ENCODE measurements around the gene CISD3.

The CISD3 gene

DNA sequence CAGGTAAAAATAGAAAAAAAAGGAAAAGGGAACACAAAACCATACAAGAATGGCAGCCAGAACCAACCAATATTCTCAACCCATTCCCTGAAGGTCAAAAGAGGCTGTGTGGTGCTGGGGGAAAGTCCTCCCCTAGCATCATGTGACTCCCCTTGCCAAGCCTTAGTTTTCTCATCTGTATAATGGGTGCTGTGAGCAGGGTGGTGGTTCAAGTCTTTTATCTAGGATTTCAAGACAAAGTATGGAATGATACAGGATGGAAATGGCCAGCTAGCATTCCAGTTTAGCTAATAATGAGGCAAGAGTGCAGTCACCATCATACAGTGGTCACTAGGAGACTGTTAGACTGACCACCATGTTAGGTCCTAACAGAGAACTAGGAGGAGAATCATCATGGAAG lies 43.1 kb downstream of the CISD3 start:
- DNase-seq (ENCODE audit: low read depth in 2 of 2) = no peak

DNA sequence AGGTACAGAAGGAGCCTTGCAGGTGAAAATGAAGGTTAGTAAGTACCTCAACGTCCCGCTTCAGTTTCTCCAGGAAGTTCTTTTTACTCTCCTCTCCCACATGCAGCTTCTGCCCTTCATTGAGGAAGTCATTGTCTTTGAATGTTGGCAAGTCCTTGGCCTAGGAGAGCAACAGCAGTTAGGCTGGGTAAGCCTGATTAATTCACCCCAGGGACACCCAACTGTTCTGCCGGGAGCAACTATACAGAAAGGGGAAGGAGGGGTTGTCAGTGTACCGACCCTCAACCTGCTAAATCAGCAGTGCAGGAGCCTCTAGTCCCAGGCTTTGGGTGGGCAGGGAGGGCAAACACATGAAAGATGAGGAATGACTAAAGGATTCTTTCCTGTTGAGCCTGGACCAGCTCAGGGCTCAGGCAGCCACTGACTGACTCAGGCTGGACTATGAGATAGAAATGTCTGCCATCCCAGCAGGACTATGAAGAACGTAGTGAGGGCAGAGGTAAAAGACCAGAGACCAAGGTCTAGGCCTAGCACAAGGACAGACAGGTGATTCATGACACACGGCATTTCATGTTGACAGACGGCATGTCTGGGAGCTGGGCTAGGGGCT lies 47.6 kb downstream of the CISD3 start:
- DNase-seq (ENCODE audit: low read depth in 2 of 2) = no peak

DNA sequence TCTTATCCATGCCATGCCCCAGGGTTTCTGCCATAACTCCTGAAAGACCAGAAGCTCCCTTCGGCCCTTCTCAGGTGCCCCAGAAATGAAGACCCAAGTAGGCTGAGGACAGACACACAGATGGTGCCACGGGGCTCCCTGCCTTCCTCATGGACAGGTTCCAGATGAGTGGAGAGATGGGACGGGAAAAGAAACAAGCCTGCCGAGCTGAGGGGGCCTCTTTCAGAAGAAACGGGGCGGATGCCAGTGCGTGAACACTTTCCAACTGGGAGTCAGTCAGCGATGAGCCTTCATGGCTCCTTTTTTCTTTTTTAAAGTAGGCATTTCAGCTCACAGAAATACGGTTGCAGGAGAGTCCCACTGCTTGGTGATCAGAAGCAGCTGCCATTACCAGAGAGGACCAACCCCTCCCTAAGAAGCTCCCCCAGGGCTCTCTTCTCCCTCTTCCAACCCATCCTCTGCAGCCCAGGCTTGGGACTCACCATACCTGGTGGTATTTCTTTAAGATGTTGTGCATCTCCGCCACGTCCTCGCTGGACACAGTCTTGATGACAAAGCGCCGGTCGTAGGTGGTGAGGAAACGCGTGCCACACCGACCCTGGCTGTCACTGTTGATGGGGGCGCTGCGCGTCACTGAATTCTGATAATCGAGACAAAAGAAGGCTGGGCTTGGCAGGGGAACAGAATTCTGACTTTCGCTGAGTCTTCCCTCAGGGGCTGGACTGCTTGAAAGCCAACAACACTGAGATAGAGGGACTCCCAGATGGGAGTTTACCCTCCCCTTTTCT lies 50.0 kb downstream of the CISD3 start:
- no peak for DNase-seq (ENCODE audit: low read depth in 2 of 2)

DNA sequence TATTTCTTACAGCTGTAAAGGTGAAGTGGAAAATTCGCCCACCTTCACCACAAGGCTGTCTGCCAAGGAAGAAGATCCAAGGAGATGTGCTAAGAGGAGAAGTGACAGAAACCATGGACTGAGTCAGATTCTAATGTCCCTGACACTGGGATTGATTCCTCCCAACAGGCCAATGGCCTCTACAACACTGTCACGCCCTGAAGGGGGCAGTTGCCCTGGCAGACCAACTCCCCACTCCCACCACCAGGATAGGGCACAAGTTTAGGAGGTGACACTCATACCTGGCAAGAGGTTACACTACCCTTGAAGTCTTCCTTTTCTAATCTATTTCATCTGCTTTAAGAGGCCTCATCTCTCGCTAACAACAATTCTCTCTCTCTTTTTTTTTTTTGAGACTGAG lies 53.1 kb downstream of the CISD3 start:
- DNase-seq (ENCODE audit: low read depth in 2 of 2) = no peak
